ENCODE data around the gene HEPACAM.

DNA sequence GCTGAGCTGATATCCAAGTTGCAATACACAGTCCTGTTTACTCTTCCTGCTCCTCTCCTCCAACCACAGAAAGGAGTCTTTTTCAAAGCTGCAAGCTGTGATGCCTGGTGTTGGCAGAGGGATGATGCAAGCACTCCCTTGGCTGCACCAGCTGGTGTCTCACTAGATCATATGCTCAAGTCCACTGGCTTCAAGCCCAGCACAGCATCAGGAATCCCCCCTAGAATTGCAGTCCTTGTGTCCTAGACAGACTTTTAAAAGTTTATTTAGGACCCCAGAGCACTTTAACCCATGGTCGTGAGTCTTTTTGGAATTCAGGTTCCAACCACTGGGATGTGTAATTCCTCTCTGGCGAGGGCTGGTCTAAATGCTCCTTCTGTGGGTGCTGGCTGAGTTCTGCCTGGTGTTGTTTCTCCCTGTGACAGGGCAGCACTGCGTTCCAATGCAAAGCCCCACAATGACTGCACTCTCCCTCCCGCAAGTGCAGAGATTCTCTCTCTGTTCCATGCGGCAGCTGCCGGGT lies 18.7 kb downstream of the HEPACAM start:
- TF ChIP-seq, protein P1, sequence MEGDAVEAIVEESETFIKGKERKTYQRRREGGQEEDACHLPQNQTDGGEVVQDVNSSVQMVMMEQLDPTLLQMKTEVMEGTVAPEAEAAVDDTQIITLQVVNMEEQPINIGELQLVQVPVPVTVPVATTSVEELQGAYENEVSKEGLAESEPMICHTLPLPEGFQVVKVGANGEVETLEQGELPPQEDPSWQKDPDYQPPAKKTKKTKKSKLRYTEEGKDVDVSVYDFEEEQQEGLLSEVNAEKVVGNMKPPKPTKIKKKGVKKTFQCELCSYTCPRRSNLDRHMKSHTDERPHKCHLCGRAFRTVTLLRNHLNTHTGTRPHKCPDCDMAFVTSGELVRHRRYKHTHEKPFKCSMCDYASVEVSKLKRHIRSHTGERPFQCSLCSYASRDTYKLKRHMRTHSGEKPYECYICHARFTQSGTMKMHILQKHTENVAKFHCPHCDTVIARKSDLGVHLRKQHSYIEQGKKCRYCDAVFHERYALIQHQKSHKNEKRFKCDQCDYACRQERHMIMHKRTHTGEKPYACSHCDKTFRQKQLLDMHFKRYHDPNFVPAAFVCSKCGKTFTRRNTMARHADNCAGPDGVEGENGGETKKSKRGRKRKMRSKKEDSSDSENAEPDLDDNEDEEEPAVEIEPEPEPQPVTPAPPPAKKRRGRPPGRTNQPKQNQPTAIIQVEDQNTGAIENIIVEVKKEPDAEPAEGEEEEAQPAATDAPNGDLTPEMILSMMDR (IDR thresholded peaks at IDR 0.05): no peak
- TF ChIP-seq POLR2A (IDR thresholded peaks at IDR 0.05; ENCODE audit: low read depth): no peak
